ENCODE data around the gene TMSB4X. TPM values are rescaled to one million over a fixed set of nuclear protein-coding genes. Genes with fewer than 3 reads are reported as not detected.

The TMSB4X gene
- total RNA-seq, 2 experiments from 2014 or later = 2,827 to 3,263 TPM

DNA sequence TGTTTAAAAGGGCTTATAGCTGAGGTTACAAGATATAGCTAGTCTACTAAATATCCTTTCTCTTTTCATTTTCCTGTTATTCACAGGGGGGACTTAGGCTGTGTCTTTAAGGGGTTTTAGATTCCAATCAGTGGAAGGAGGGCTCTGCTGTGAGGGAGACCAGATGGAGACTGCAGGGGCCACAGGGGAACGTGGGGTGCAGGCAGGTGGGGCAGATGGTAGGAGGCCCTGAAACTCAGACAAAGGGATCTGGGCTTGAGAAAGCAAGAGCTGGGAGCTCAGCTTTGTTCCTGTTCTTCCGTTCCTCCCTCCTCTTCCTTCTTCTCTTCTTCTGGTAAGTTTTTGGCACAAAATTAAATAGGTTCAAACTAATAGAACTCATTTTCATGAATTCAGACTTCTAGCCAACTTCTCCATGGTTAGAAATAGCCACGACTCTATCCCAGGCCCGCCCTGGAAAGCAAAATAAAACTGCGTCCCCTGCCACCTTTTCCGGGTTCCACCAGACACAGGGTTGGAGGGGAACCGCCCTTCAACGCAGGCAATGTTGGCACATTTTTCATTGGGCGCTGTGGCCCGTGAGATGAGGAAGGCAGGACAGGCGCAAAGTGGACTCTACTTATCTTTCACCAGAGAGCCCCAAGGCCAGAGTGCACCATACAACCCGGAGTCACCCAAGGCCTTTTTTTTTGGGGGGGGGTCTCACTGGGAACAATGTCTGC is 3.5 kb upstream of the TMSB4X start:
- ChIA-PET POLR2A (interaction anchor here (0.7 to 5.4 kb wide), 5 partner anchors 9 to 117 kb away, joined by 3 to 72 read pairs (median 3); no protein-coding TSS in a partner anchor), CTCF (interaction anchor here (10.8 kb wide), 1 partner anchor 23 kb away, joined by 66 read pairs; no protein-coding TSS in a partner anchor)

GRCh38 chrX:12972243-12972642 is 2.7 kb upstream of the TMSB4X start:
- ChIA-PET POLR2A (interaction anchor here (1.1 to 7.7 kb wide), 3 partner anchors 17 to 110 kb away, joined by 3 to 72 read pairs (median 58); no protein-coding TSS in a partner anchor), CTCF (interaction anchor here (10.8 kb wide), 1 partner anchor 23 kb away, joined by 66 read pairs; no protein-coding TSS in a partner anchor)

- ChIA-PET POLR2A (interaction anchor here (0.6 to 7.7 kb wide), 4 partner anchors 18 to 114 kb away, joined by 5 to 72 read pairs (median 37); no protein-coding TSS in a partner anchor), CTCF (interaction anchor here (10.8 kb wide), 1 partner anchor 24 kb away, joined by 66 read pairs; no protein-coding TSS in a partner anchor)
Measured at GRCh38 chrX:12972878-12973560, 1.9 kb upstream of the TMSB4X start.

GRCh38 chrX:12973561-12974304 is 1.2 kb upstream of the TMSB4X start:
- POLR2A ChIA-PET = interaction anchor here (0.6 to 7.7 kb wide), 6 partner anchors 18 to 117 kb away, joined by 5 to 72 read pairs (median 16); no protein-coding TSS in a partner anchor
- CTCF ChIA-PET = interaction anchor here (10.8 kb wide), 1 partner anchor 25 kb away, joined by 66 read pairs; no protein-coding TSS in a partner anchor

DNA sequence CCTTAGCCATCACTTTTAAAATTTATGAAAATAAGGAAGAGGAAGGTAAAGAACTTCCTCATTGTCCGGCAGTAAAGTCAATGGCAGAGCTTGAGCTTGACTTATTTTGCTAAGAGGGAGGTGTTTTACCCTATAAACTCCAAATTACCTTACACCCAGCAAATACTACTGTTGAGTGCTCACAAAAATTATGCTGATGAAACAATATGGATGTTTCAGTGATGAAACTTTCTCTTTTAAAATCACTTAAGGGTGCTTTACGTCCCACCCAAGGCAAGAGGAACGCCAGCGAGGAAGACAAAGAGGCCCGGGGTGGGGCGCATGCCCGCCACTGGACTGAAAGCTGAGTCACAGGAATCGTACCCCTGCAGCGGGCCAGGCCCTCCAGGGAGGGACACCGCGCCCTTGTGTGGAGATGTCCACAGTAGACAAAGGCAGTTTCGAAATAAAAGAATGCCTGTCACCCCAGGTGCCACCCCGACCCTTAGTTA is 560 bp upstream of the TMSB4X start:
- ChIA-PET POLR2A (interaction anchor here (0.6 to 7.7 kb wide), 8 partner anchors 9 to 118 kb away, joined by 3 to 72 read pairs (median 12); no protein-coding TSS in a partner anchor), CTCF (interaction anchor here (10.8 kb wide), 1 partner anchor 25 kb away, joined by 66 read pairs; no protein-coding TSS in a partner anchor)

GRCh38 chrX:12975670-12975965 is 708 bp downstream of the TMSB4X start:
- CTCF ChIA-PET = interaction anchor here (0.7 to 10.8 kb wide), 2 partner anchors 23 to 27 kb away, joined by 5 to 66 read pairs; no protein-coding TSS in a partner anchor
- POLR2A ChIA-PET = interaction anchor here (0.6 to 7.7 kb wide), 15 partner anchors 8 to 117 kb away, joined by 3 to 72 read pairs (median 7); no protein-coding TSS in a partner anchor

- POLR2A ChIA-PET = interaction anchor here (0.6 to 7.7 kb wide), 14 partner anchors 8 to 115 kb away, joined by 3 to 72 read pairs (median 6); no protein-coding TSS in a partner anchor
- CTCF ChIA-PET = interaction anchor here (0.7 to 10.8 kb wide), 3 partner anchors 23 to 27 kb away, joined by 5 to 66 read pairs (median 5); no protein-coding TSS in a partner anchor
Measured at GRCh38 chrX:12975991-12976558, 1.2 kb downstream of the TMSB4X start.

DNA sequence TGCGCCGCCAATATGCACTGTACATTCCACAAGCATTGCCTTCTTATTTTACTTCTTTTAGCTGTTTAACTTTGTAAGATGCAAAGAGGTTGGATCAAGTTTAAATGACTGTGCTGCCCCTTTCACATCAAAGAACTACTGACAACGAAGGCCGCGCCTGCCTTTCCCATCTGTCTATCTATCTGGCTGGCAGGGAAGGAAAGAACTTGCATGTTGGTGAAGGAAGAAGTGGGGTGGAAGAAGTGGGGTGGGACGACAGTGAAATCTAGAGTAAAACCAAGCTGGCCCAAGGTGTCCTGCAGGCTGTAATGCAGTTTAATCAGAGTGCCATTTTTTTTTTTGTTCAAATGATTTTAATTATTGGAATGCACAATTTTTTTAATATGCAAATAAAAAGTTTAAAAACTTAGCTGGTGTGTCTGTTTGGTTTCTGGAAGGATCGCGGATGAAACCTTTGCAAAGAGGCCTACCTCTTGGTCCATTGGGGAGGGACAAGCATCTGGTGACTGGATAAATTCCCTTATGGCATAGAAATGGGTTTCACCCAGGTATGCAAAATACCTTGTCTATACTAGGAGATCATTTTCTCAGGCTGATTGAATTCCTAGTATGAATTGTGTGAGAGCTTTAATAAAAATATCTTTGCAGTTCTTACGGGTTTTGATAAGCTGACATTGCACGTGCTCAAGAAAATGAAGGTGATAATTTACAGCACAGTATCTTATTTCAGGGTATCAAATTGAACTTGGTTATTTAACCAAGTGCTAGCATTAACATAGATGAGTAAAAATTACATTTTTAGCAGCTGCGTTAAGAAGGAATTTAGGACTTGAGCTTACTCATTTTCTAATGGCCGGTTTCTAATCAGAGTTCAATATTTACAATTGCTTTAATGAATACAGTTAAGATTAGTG is 2.2 kb downstream of the TMSB4X start:
- CTCF ChIA-PET = interaction anchor here (0.9 to 10.8 kb wide), 4 partner anchors 24 to 108 kb away, joined by 3 to 66 read pairs (median 4); no protein-coding TSS in a partner anchor
- POLR2A ChIA-PET = interaction anchor here (0.9 to 7.7 kb wide), 13 partner anchors 9 to 116 kb away, joined by 3 to 72 read pairs (median 7); no protein-coding TSS in a partner anchor

- POLR2A ChIA-PET = interaction anchor here (0.8 to 7.7 kb wide), 6 partner anchors 9 to 110 kb away, joined by 3 to 58 read pairs (median 8); no protein-coding TSS in a partner anchor
Measured at GRCh38 chrX:12977761-12978204, 2.9 kb downstream of the TMSB4X start.

DNA sequence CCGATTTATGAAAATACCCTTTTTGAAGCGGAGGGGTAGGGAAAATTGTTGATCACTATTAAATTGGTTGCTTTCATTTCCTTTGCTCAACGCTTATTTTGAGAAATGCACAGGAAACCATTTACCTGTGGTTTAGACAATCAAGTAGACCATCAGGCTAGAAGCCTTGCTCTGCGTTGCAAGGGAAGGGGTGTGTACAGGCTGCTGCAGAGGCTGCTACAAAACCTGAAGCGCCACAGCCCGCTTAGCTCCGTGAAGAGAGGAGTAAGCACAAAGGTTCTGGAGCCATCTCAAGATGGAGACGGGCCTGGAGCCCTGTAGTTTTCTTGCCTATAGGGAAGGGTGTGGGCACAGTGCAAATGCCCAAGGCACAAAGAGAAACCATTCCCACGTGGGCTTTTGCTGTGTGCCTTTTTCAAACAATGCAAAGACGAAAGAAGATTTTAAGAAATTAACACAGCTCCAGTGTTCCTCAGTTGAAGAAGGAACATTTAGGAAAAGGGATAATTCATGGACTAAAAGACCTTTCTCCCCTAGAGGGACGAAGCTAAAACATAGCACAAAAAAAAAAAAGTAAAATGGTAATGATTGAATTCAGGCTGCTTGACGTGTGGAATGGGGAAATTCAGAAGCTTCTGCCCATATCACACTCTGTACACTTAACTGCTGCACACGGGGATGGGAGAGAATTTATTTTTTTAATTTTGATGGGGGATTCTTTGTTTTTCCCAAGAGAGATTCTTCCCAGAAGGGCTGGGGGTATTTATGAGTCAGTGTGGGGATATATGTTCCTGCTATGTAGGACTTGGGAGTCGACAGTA is 3.5 kb downstream of the TMSB4X start:
- ChIA-PET POLR2A (interaction anchor here (0.8 to 7.7 kb wide), 7 partner anchors 10 to 112 kb away, joined by 3 to 58 read pairs (median 6); no protein-coding TSS in a partner anchor), CTCF (interaction anchor here (0.6 to 10.8 kb wide), 7 partner anchors 25 to 665 kb away, joined by 3 to 66 read pairs (median 4); no protein-coding TSS in a partner anchor)

More at GRCh38 chrX:12977761-12978204, 2.9 kb downstream of the TMSB4X start:
- CTCF ChIA-PET = interaction anchor here (0.6 to 10.8 kb wide), 6 partner anchors 24 to 114 kb away, joined by 3 to 66 read pairs (median 4); no protein-coding TSS in a partner anchor

- POLR2A ChIA-PET = interaction anchor here (1.0 to 7.7 kb wide), 4 partner anchors 29 to 111 kb away, joined by 3 to 58 read pairs (median 10); no protein-coding TSS in a partner anchor
- CTCF ChIA-PET = interaction anchor here (0.6 to 10.8 kb wide), 3 partner anchors 30 to 664 kb away, joined by 3 to 66 read pairs (median 7); no protein-coding TSS in a partner anchor
Measured at GRCh38 chrX:12979026-12979607, 4.2 kb downstream of the TMSB4X start.

DNA sequence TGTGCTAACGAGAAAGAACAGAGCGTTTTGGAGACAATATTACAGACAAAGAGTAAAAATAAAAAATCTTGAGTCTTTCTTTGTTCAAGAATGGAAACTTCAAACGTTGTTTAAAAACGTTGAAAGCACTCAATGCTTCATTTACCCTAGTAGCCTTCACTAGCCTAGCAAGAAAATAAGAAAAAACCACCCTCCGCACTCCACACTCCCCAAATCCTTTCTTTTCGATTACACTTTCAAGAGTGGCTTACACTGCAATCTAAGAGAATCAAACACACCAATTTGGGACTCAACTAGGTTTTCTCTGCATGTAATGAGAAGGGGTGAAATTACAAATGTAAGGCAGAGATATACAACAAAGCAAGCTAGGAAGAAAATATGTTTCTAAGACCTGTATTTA is 4.7 kb downstream of the TMSB4X start:
- POLR2A ChIA-PET = interaction anchor here (0.8 to 7.7 kb wide), 4 partner anchors 8 to 108 kb away, joined by 3 to 58 read pairs (median 10); no protein-coding TSS in a partner anchor

GRCh38 chrX:12980039-12980438 is 5.1 kb downstream of the TMSB4X start:
- CTCF ChIA-PET = interaction anchor here (10.8 kb wide), 1 partner anchor 31 kb away, joined by 66 read pairs; no protein-coding TSS in a partner anchor
- POLR2A ChIA-PET = interaction anchor here (0.8 kb wide), 1 partner anchor 9 kb away, joined by 3 read pairs; no protein-coding TSS in a partner anchor

More for the DNA sequence above, 4.7 kb downstream of the TMSB4X start:
- CTCF ChIA-PET = interaction anchor here (1.9 to 10.8 kb wide), 2 partner anchors 31 to 112 kb away, joined by 7 to 66 read pairs; no protein-coding TSS in a partner anchor

- CTCF ChIA-PET = interaction anchor here (1.4 kb wide), 1 partner anchor 17 kb away, joined by 4 read pairs; no protein-coding TSS in a partner anchor
- POLR2A ChIA-PET = no interaction called here
Measured at GRCh38 chrX:12981880-12982279, 7.0 kb downstream of the TMSB4X start.

Data from activated CD8-positive, alpha-beta memory T cell treated with anti-CD3 and anti-CD28 coated beads for 36 hours (primary cell).